ENCODE data around the gene NUCKS1. TPM values are rescaled to one million over a fixed set of nuclear protein-coding genes. Genes with fewer than 3 reads are reported as not detected.
"Not testable (repeated sequence)": the region's sequence is repeated elsewhere in the genome, so short reads cannot be mapped to it uniquely, and the experiment has no call there.

NUCKS1 gene
- total RNA-seq, 1 donor from 2014 or later = 191 TPM

GRCh38 chr1:205739348-205740160 lies 10.4 kb downstream of the NUCKS1 start:
- intact Hi-C loops (cut with micrococcal nuclease) = no loop called here

GRCh38 chr1:205735218-205735617 lies 14.8 kb downstream of the NUCKS1 start:
- intact Hi-C loops (cut with micrococcal nuclease) = no loop called here

- intact Hi-C loops (cut with micrococcal nuclease) = no loop called here
These were observed 16.4 kb downstream of the NUCKS1 start for GRCh38 chr1:205733438-205734175.

- intact Hi-C loops (cut with micrococcal nuclease) = no loop called here
These were observed 19.9 kb downstream of the NUCKS1 start for GRCh38 chr1:205729945-205730610.

GRCh38 chr1:205726619-205727125 lies 23.3 kb downstream of the NUCKS1 start:
- intact Hi-C loops (cut with micrococcal nuclease) = no loop called here

- intact Hi-C loops (cut with micrococcal nuclease) = no loop called here
These were observed 24.5 kb downstream of the NUCKS1 start for GRCh38 chr1:205725514-205725913.

GRCh38 chr1:205720740-205721139 lies 29.2 kb downstream of the NUCKS1 start:
- intact Hi-C loops (cut with micrococcal nuclease) = not testable (repeated sequence)

GRCh38 chr1:205719762-205720161 lies 30.2 kb downstream of the NUCKS1 start:
- intact Hi-C loops (cut with micrococcal nuclease) = no loop called here

GRCh38 chr1:205719015-205719414 lies 31.0 kb downstream of the NUCKS1 start:
- intact Hi-C loops (cut with micrococcal nuclease) = no loop called here

GRCh38 chr1:205716371-205717132 lies 33.4 kb downstream of the NUCKS1 start:
- intact Hi-C loops (cut with micrococcal nuclease) = no loop called here

GRCh38 chr1:205715628-205716027 lies 34.4 kb downstream of the NUCKS1 start:
- intact Hi-C loops (cut with micrococcal nuclease) = no loop called here

GRCh38 chr1:205714906-205715246 lies 35.1 kb downstream of the NUCKS1 start:
- intact Hi-C loops (cut with micrococcal nuclease) = no loop called here

- intact Hi-C loops (cut with micrococcal nuclease) = no loop called here
These were observed 35.6 kb downstream of the NUCKS1 start for GRCh38 chr1:205714190-205714905.

- intact Hi-C loops (cut with micrococcal nuclease) = loop anchor here (1.0 to 2.0 kb wide), 5 partner anchors 37 to 183 kb away; no protein-coding TSS in a partner anchor
These were observed 38.6 kb downstream of the NUCKS1 start for GRCh38 chr1:205711105-205712048.

GRCh38 chr1:205710201-205711062 lies 39.5 kb downstream of the NUCKS1 start:
- intact Hi-C loops (cut with micrococcal nuclease) = loop anchor here (1.0 to 2.0 kb wide), 5 partner anchors 38 to 182 kb away; no protein-coding TSS in a partner anchor

GRCh38 chr1:205709640-205710039 lies 40.3 kb downstream of the NUCKS1 start:
- intact Hi-C loops (cut with micrococcal nuclease) = loop anchor here (2.0 kb wide), 4 partner anchors 39 to 181 kb away; no protein-coding TSS in a partner anchor

- intact Hi-C loops (cut with micrococcal nuclease) = no loop called here
These were observed 41.0 kb downstream of the NUCKS1 start for GRCh38 chr1:205709059-205709398.
